DMS153 (cell line): ENCODE data around the gene MRPS27.
"Not testable (repeated sequence)": the region's sequence is repeated elsewhere in the genome, so short reads cannot be mapped to it uniquely, and the experiment has no call there.

Source experiments
- DNase-seq: peaks from one replicate; lab custom pipeline; 2025; lab: John Stamatoyannopoulos, UW

MRPS27 gene

DNA sequence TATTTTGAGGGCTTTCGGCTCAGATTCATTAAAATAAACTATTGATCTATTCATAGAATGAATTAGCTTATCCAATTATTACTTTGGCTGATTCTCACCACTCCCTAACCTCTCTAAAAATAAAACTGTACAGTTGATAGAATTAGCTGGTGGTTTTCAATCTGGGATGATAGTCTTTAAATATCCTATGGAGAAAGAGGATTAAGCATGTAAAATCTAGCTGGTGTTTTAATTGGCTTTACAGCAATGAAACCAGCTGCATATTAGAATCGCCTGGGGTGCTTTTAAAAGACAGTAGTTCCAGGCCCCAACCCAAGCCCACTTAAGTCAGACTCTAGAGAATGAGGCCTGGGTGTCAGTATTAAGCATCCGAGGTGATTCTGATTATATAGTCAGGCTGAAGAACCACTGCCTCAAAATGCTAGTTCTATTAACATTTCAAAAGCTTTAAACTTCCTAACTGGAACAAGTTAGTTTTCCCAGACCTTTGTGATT is 117.7 kb downstream of the MRPS27 start:
- DNase-seq, result no peak

DNA sequence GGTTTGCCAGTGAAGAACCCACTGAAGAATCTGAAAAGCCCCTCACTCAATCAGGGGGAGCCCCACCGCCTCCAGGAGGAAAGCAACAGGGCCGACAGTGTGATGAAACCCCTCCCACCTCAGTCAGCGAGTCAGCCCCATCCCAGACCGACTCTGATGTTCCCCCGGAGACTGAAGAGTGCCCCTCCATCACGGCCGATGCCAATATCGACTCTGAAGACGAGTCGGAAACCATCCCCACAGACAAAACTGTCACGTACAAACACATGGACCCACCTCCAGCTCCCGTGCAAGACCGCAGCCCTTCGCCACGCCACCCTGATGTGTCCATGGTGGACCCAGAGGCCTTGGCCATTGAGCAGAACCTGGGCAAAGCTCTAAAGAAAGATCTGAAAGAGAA is 120.4 kb downstream of the MRPS27 start:
- DNase-seq, result no peak

- no peak for DNase-seq
Measured at GRCh38 chr5:72197393-72197792, 122.6 kb downstream of the MRPS27 start.

DNA sequence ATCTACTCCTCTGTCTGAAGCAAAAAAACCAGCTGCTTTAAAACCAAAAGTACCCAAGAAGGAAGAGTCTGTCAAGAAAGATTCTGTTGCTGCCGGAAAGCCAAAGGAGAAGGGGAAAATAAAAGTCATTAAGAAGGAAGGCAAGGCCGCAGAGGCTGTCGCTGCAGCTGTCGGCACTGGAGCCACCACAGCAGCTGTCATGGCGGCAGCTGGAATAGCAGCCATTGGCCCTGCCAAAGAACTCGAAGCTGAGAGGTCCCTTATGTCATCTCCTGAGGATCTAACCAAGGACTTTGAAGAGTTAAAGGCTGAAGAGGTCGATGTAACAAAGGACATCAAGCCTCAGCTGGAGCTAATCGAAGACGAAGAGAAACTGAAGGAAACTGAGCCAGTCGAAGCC is 124.5 kb downstream of the MRPS27 start:
- DNase-seq, result no peak

DNA sequence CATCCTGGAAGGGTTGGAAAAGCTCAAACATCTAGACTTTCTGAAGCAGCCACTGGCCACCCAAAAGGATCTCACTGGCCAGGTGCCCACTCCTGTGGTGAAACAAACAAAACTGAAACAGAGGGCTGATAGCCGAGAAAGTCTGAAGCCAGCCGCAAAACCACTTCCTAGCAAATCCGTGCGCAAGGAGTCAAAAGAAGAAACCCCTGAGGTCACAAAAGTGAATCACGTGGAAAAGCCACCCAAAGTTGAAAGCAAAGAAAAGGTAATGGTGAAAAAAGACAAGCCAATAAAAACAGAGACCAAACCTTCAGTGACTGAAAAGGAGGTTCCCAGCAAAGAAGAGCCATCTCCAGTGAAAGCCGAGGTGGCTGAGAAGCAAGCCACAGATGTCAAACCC is 125.2 kb downstream of the MRPS27 start:
- no peak for DNase-seq

- DNase-seq, result no peak
Measured at GRCh38 chr5:72191404-72191803, 128.6 kb downstream of the MRPS27 start.

DNA sequence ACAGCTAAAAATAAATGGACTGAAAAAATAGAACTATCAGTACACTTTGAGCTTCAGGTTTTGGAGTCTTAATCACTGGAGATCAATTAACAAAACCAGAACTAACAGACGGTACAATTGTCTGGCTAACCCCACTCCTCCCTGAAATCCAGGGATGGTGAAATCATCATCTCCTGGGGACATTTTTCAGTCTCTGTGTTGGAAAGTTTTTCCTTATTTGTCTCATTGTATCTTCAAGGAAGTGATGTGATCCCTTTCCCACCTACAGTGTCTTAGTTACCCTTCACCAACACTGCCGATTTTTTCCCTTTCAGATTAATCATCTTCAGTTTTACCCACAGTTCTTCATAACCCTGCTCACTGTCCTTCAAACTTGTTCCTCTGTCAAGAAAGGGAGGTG is 130.9 kb downstream of the MRPS27 start:
- DNase-seq, result no peak

GRCh38 chr5:72188166-72188565 is 131.9 kb downstream of the MRPS27 start:
- DNase-seq, result no peak

- DNase-seq, result no peak
Measured at GRCh38 chr5:72187388-72188075, 132.5 kb downstream of the MRPS27 start.

GRCh38 chr5:72185496-72186329 is 134.3 kb downstream of the MRPS27 start:
- no peak for DNase-seq

DNA sequence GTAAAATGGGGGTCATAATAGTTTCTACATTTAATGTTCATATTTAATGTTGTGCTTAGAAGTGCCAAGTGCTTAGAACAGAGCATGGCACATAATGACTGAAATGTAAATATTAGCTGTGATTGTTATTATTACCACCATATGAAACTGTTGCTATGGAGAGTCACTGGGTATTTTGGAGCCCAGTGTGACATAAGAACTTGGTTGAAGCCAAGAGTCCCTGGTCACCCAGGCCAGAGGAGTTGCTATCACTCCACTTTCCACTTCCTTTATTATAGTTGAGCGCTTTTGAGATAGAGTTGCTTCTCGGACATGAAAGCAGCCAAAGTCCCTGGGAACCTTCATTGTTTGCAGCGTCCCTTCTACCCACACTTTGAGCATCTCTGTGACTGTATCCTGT is 135.6 kb downstream of the MRPS27 start:
- no peak for DNase-seq

DNA sequence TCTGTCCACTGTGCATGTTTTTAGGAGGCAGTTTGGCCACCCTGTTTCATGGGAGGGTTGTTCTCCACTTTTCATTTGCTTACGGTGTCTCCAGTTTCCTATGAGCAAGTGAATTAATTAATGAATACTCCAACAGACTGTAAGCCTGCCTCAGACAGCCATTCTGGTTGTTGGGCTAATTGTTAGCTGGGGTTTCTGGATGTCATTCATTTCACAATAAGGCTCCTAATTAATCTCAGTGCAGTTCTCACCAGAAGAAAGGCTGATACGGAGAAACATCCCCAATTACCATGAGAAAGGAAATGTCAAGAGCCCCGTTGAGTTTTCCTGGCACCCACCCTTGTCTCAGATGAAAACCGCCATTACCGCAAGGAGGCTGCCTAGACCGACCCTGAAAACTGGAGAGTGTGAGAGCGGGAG is 136.9 kb downstream of the MRPS27 start:
- DNase-seq, result no peak

DNA sequence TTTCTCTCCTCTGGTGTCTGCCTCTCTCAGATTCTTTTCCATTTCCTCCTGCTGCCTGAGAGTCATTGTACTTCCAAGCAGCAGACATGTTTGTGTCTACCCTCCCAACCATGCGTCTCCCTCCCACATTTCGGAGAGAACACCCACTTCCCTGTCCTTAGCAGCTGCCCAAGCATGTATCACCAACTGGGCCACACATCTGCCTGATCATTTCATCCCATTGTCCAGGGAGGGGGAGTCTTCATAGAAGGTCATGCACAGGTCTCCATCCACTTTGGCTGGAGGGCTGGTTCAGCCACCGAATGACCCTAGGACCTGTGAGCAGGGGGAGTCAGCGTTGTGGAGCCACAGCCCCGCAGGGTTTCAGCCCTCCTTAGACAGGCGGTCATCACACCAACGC is 137.4 kb downstream of the MRPS27 start:
- no peak for DNase-seq

DNA sequence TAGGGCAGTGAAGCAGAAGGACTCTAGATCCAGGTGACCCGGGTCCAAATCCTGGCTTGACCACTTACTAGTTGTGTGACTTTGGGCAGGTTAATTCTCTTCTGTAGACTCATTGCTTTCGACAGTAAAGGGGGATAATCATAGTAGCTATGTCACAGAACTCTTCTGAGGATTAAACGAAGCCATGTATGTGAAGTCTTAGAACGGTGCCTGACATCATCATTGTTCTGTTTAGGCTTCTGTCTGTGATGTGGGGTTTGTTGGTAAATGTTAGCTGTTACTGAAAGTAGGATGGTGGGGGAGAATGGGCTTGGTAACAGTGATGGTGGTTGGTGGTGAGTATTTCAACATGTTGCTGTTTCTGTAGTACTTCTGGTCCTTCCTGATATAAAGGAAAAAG is 139.1 kb downstream of the MRPS27 start:
- DNase-seq, result no peak

DNA sequence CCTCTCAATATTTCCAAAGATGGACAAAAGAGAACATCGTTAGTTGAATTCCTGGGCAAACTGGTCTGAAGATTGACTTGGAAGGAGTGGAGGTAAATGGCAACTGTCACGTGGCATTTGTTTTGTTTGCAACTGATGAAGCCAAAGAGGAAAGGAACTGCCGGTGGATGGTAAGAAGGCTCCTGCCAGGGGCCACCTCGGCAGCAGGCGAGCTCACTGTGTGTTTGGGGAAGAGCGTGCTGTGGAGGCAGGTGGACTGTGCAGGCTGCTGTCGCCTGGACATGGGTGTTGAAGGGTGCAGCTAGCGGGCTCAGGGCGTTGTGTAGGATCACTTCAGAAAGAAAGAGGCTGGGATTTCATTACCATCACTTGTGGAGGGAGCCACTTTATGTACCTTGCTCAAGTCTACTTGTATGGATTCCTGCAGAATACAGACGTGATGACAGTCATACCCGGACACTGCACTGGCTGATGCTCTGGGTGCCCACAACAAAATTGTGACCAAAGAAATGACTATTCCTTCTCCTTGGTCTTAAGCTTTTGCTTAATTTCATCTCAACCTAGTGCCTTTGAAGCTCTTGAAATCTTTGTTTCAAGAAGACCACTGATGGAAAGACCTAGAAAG is 140.1 kb downstream of the MRPS27 start:
- DNase-seq, result no peak

- no peak for DNase-seq
Measured at GRCh38 chr5:72179028-72179815, 140.8 kb downstream of the MRPS27 start.

GRCh38 chr5:72177538-72177937 is 142.5 kb downstream of the MRPS27 start:
- DNase-seq, result no peak

- DNase-seq, result no peak
Measured at GRCh38 chr5:72172786-72173185, 147.3 kb downstream of the MRPS27 start.

GRCh38 chr5:72171667-72172066 is 148.4 kb downstream of the MRPS27 start:
- no peak for DNase-seq

DNA sequence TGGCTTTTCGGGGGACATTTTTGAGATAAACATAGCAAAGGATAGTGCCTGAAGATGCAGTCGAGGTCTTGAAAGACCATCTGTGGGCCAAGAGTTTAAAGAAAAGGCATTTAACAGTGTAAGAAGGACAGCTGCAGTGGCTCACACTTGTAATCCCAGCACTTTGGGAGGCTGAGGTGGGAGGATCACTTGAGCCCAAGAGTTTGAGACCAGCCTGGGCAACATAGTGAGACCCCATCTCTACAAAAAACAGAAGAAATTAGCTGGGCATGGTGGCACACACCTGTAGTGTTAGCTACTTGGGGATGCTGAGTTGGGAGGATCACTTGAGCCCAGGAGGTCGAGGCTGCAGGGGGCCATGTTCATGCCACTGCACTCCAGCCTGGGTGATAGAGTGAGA is 148.9 kb downstream of the MRPS27 start:
- not testable (repeated sequence) for DNase-seq

DNA sequence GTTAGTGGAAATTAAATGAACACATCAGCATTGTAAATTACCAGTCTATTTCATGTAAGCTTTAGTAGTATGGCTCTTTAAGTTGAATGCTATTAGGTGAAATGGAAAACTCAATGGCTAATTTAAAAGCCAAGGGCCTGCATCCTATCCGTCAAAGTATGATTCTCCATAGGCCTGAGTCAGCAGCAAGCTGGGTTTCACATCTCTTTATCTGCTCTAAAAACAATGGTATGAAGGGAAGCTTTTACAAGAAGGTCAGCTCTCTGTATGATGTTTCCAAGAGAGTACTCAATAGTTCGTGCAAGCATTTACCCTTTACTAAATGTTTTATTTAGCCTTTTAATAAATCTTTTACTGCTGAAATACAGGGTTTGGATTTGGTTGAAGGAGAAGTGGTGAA is 149.9 kb downstream of the MRPS27 start:
- DNase-seq, result no peak
